Fibroblast of the conjunctiva (primary cell): ENCODE measurements around the gene VPS50.
"Not testable (repeated sequence)": the region's sequence is repeated elsewhere in the genome, so short reads cannot be mapped to it uniquely, and the experiment has no call there.

Experiments used
- DNase-seq: peaks from one replicate; pipeline ENCODE4 v3.0.0-alpha.2; 2010; ENCODE audit warnings: low read depth

The VPS50 gene

DNA sequence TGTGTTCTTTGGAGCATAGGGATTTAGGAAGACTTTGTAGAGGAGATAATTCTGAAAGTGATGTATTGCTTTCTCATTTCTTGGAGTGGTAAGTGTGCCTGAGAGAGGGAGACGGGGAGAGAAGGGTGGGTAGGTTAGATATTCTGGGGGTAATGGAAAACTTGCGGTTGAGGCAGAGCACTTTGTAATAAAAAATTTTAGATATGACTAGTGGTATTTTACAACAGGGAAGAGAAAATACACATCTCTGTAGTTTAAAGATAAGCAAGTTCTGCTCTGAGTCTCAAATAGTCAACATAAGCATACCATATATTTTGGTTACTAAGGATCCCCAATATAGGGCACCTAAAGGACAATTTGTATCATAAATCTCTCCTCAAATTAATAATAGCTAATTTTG, 6.6 kb downstream of the VPS50 start:
- DNase-seq: no peak

- DNase-seq: no peak
Observed at GRCh38 chr7:93239824-93240223, 7.7 kb downstream of the VPS50 start.

- DNase-seq: no peak
Observed at GRCh38 chr7:93242106-93242505, 9.9 kb downstream of the VPS50 start.

DNA sequence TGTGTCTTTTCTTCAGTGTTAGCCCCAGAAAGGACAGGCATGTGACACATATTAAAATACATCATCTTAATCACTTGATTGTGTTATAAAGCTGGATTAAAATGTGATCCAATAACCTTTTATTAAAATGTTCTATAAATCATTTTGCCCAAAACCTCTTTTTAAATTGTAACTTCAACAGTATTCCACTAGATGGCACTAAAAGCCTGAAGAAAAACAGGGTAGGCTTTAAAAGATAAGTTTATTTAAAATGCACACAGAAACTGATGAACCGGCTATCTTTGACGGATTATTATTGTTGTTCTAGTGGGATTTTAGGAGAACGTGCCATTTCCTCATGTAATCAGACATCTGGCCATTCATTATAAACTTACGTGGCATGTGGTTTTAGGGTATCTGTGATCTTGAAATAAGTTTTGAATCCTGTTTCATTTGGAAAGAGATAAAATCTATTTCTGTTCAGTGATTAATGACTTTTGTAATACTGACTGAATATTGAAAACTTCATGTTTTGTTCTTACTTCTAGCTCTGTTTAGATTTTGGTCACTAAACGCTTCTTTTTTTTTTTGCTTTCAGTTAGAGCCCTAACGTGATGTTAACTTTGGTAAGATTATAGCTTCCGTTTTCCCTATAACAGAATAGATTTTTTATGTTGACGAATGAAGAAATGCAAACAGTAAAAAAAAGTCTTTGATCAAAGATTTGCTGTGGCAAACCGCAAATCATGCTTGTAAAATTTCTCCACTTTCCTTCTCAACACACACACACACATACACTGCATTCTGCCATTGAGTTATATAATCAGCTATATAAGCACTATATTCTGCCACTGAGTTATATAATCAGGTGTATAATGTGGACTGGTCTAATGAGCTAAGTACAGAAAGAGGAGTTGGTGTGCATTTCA, 13.6 kb downstream of the VPS50 start:
- DNase-seq: peak; percentile 21

- no peak for DNase-seq
Observed at GRCh38 chr7:93249491-93250148, 17.5 kb downstream of the VPS50 start.

DNA sequence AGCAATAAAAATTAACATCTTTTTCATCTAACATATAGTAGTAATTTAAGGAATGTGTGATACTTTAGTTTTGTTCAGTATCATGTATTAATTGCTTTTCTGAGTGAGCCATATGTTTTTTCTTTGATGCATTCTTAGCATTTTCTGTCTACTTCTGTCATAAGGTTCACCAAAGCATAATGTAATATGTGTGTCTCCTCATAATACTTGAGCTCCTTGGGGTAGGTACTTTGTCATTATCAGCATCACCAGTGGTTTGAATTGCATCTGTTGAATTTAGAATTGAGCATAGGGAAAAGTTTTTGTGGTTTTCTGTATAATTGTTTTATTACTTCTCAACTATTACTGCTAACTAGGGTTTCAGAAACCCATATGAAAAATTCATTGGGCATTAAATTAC, 26.5 kb downstream of the VPS50 start:
- DNase-seq: no peak

GRCh38 chr7:93262535-93262934, 30.4 kb downstream of the VPS50 start:
- DNase-seq: no peak

- no peak for DNase-seq
Observed at GRCh38 chr7:93265220-93265619, 33.1 kb downstream of the VPS50 start.

DNA sequence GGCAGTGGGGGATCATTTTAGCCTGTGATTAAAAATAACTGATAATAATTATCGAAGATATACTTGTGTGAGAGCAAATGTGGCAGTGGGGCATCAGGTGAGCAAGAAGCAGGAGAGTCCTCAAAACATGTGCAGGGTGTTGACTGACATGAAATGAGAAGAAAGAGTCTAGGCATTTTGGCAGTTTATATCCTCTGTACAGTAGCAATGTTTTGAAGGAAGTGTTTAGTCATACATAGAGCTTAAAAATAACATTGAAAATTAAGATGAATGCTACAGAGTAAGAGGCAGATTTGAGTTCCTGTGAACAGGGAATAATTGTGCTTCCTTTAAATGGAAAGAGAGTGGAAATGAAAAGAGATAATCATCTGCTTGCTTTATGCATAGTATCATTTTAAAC, 47.4 kb downstream of the VPS50 start:
- no peak for DNase-seq

DNA sequence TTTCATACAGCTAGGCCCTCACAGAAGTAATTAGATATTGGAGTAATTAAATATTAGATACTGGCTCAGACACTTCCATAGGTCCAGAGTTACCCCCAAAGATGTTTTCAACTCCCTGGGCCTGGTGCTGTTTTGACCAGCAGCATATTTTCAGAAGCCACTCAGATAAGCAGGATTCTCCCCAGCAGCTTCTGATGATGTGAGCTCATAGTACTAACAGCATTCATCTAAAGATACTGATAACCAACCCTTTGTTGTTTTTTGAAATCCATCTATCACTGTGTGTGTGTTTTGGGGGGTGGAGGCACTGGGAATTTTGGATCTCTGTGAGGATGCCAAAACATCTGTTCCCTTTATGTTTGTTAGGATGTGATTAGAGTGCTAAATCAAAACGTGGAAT, 52.7 kb downstream of the VPS50 start:
- DNase-seq: no peak

DNA sequence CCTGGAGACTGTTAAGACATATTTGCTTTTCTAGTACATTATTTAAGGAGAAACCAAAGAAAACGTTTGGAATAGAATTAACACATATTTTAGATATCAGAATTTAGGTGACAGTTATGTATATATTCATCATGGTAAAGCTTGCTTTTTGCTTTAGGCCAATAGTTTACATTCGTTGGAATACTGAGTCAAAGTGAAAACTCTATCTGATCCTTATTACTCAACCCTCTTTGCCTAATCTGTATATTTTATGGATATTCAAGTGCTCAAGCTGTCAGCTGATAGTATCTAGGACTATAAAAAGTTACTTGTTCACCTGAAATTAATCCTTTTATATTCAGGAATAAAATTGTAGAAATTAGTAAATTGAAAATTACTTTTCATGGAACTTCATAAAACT, 61.1 kb downstream of the VPS50 start:
- DNase-seq: no peak

DNA sequence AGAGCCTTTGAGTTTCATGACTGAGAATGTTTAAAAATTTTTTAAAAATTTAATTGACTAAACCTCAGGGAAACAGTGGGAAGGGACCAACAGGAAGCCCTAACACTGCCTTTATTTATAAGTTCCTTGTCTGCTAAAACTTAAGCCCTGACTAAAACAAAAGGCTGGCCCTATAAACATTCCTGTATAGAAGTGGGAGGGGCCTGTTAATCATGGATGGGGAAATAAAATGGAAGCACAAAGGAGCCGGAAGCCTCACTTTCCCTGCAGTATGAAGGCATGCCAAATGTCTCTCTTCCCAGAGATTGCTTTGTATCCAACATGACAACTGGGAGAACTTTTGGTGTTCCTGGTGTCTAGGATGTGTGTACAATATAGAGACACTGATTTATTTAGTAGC, 66.0 kb downstream of the VPS50 start:
- no peak for DNase-seq

DNA sequence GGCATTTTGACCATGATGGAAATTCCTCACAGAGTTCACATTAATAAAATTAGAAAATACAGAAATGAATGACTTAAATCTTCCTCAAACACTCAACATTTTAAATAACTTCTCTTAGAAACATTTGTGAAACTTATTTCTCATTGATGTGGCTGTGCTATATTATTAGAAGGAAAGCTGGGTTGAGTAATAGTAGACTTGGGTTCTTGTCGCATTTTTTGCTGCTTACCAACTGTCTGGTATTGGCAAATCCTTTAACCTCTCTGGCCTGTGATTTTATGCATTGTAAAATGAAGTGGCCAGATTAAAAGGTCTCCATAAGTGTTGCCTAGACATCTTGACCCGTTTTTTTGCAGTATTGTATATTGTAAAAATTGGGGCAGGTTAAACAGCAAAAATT, 66.5 kb downstream of the VPS50 start:
- no peak for DNase-seq

- no peak for DNase-seq
Observed at GRCh38 chr7:93301736-93302135, 69.6 kb downstream of the VPS50 start.

DNA sequence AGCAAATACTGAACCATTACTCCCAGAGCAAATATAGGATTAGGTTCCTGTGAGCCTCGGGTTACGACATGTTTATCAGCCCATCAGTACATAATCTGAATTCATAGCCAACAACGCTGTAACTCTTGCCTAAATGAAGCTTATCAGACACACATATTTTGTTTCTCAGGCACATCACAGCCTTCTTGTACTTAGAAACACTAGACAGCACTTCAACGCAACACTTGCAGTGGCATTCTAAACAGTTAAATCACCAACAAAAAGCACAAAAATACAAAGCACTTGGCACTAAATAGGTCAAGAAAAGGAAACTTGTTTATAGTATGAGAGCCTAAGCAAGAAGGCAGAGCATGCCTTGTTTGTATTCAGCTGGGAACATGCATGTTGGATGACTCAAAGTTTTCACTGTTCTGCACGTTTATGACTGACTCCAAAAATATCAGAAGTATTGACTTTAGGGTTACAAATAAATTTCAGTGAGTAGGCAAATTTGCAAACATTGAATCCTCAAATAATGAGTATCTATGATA, 75.0 kb downstream of the VPS50 start:
- DNase-seq: peak; percentile 50

GRCh38 chr7:93307943-93308342, 75.8 kb downstream of the VPS50 start:
- DNase-seq: no peak

DNA sequence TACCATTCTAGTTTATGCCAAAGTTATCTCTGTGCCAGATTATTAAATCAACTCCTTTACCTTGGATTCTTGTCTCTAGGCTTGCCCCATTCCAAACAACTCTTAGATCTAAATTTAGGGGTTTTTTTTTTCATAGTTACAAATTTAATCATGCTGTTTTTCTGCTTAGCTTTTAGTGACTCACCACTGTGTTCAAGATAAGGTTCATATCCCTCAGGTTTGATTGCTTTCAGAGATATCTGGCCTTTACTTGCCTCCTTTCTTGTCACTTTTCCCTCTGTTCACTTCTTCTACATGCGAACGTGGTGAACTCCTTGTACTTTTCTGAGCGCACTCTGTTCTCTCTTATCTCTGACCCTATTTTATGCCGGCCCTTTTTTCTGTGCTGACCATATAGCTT, 78.2 kb downstream of the VPS50 start:
- DNase-seq: no peak

- DNase-seq: no peak
Observed at GRCh38 chr7:93314449-93314848, 82.3 kb downstream of the VPS50 start.

DNA sequence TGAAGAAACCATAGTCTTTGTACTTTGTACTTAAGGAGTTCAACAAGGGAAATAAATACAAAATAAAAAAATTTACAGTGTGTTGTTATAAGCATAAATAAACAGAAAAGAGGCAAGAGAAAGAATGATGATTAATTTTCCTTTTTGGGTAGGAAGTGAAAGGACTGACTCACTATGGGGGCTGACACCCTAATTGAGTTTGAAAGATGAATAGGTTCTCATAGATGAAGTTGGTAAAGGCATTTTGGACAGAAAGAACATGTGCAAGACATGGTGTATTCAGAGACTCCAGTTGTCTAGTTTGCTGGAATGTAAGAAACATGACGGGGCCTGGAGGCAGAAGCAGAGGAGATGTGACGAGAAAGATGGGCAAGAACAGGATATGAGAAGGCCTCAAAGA, 83.7 kb downstream of the VPS50 start:
- no peak for DNase-seq

DNA sequence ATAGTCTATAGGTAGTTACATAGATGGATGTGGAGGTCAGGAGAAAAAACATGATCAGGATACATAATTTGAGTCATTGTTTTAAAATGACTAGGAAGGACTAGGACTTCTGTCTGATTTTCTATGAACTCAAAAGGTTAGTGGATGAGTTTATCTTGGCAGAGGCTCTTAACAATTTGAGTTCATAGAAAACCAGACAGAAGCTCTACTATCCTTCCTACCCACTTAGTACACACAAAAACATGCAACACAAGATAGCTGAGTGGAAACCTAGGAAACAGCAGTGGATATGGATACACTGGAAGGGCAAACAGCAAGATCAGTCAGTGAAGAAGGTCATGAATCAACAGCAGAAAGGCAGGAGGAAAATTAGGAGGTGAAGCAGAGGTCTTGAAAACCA, 84.6 kb downstream of the VPS50 start:
- DNase-seq: no peak

DNA sequence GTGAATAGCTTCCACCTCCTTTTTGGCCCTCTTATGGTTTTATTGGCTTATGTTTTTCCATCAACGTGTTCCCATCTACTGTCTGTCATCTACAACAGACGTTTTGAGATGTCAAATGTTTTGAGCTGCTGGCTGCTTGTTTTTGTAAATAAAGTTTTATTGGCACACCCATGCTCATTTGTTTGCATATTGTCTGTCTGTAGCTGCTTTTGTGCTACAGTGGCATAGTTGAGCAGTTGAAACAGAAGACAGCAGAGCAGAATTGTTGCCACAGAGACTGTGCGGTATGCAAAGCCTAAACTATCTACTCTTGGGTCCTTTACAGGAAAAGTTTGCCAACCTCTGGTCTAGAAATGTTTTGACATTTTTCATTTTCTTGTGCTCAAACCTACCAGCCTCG, 88.7 kb downstream of the VPS50 start:
- no peak for DNase-seq

DNA sequence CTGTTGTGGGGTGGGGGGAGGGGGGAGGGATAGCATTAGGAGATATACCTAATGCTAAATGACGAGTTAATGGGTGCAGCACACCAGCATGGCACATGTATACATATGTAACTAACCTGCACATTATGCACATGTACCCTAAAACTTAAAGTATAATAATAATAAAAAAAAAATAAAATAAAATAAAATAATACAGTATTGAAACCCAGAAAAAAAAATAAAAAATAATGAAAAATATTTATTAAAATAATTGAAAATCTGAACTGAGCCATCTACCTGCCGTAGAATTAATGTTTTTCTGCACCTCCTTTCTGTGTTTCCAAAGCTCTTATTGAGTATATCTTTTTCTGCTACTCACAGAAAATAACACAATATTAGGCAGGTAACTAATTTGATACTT, 94.1 kb downstream of the VPS50 start:
- not testable (repeated sequence) for DNase-seq

GRCh38 chr7:93327006-93327633, 95.0 kb downstream of the VPS50 start:
- peak; percentile 43 for DNase-seq
